Measurements from ENCODE around the gene ZCCHC10. TPM values are rescaled to one million over a fixed set of nuclear protein-coding genes. Genes with fewer than 3 reads are reported as not detected.
A peak's percentile ranks its signal among the peaks of the same experiment; 100 is the strongest.
"Not testable (repeated sequence)": the region's sequence is repeated elsewhere in the genome, so short reads cannot be mapped to it uniquely, and the experiment has no call there.

Gene ZCCHC10
- total RNA-seq, 1 experiment from 2014 or later: 24.0 TPM

GRCh38 chr5:132972436-132972828, 53.9 kb downstream of the ZCCHC10 start:
- not testable (repeated sequence) for H3K27me3 ChIP-seq (ENCODE audit: control insufficient read depth, insufficient read depth, low read length); H3K36me3 ChIP-seq (replicated peaks; ENCODE audit: control insufficient read depth, insufficient read depth, low read length); DNase-seq; H3K4me3 ChIP-seq (ENCODE audit: insufficient read depth, low read depth, low read length)

- H3K36me3 ChIP-seq (replicated peaks; ENCODE audit: control insufficient read depth, insufficient read depth, low read length): no peaks in the 10 kb centered on the region
- no peak overlapping the region for H3K4me3 ChIP-seq (ENCODE audit: insufficient read depth, low read depth, low read length)
- no peak for DNase-seq
- no peaks in the 10 kb centered on the region for H3K27me3 ChIP-seq (ENCODE audit: control insufficient read depth, insufficient read depth, low read length)
Measured at GRCh38 chr5:132971483-132972435, 54.6 kb downstream of the ZCCHC10 start.

- Histone ChIP-seq H3K4me3 (ENCODE audit: insufficient read depth, low read depth, low read length) (no peak overlapping the region), H3K27me3 (ENCODE audit: control insufficient read depth, insufficient read depth, low read length) (no peaks in the 10 kb centered on the region), H3K36me3 (replicated peaks; ENCODE audit: control insufficient read depth, insufficient read depth, low read length) (no peaks in the 10 kb centered on the region)
- no peak for DNase-seq
Measured at GRCh38 chr5:132965120-132965519, 61.2 kb downstream of the ZCCHC10 start.

- Histone ChIP-seq H3K27me3 (ENCODE audit: control insufficient read depth, insufficient read depth, low read length) (no peaks in the 10 kb centered on the region), H3K36me3 (replicated peaks; ENCODE audit: control insufficient read depth, insufficient read depth, low read length) (no peaks in the 10 kb centered on the region), H3K4me3 (ENCODE audit: insufficient read depth, low read depth, low read length) (peak within 1 kb of the TSS; percentile 81)
- peak; percentile 98 for DNase-seq
Measured at GRCh38 chr5:132963171-132964104, 62.9 kb downstream of the ZCCHC10 start, which contains the start of gene AFF4. TSS of gene AFF4 (minus strand) at chr5:132963634. CDS start at chr5:132937189, 26,445 bp downstream.

- peak; percentile 45 for DNase-seq
- peak overlapping the region; percentile 81 for H3K4me3 ChIP-seq (ENCODE audit: insufficient read depth, low read depth, low read length)
- no peaks in the 10 kb centered on the region for H3K36me3 ChIP-seq (replicated peaks; ENCODE audit: control insufficient read depth, insufficient read depth, low read length)
- H3K27me3 ChIP-seq (ENCODE audit: control insufficient read depth, insufficient read depth, low read length): no peaks in the 10 kb centered on the region
Measured at GRCh38 chr5:132962429-132963021, 63.8 kb downstream of the ZCCHC10 start.

- peak overlapping the region; percentile 81 for H3K4me3 ChIP-seq (ENCODE audit: insufficient read depth, low read depth, low read length)
- no peaks in the 10 kb centered on the region for H3K27me3 ChIP-seq (ENCODE audit: control insufficient read depth, insufficient read depth, low read length)
- no peak for DNase-seq
- H3K36me3 ChIP-seq (replicated peaks; ENCODE audit: control insufficient read depth, insufficient read depth, low read length): no peaks in the 10 kb centered on the region
Measured at GRCh38 chr5:132961887-132962286, 64.5 kb downstream of the ZCCHC10 start.

- not testable (repeated sequence) for H3K4me3 ChIP-seq (ENCODE audit: insufficient read depth, low read depth, low read length); H3K36me3 ChIP-seq (replicated peaks; ENCODE audit: control insufficient read depth, insufficient read depth, low read length); DNase-seq; H3K27me3 ChIP-seq (ENCODE audit: control insufficient read depth, insufficient read depth, low read length)
Measured at GRCh38 chr5:132961123-132961815, 65.1 kb downstream of the ZCCHC10 start.

GRCh38 chr5:132956166-132956799, 70.1 kb downstream of the ZCCHC10 start:
- not testable (repeated sequence) for DNase-seq

GRCh38 chr5:132953710-132954109, 72.6 kb downstream of the ZCCHC10 start:
- H3K4me3 ChIP-seq (ENCODE audit: insufficient read depth, low read depth, low read length): no peak overlapping the region
- peaks cover 3% of the 10 kb centered on the region for H3K36me3 ChIP-seq (replicated peaks; ENCODE audit: control insufficient read depth, insufficient read depth, low read length)
- H3K27me3 ChIP-seq (ENCODE audit: control insufficient read depth, insufficient read depth, low read length): no peaks in the 10 kb centered on the region
- no peak for DNase-seq

More at GRCh38 chr5:132956166-132956799, 70.1 kb downstream of the ZCCHC10 start:
- not testable (repeated sequence) for H3K4me3 ChIP-seq (ENCODE audit: insufficient read depth, low read depth, low read length); H3K27me3 ChIP-seq (ENCODE audit: control insufficient read depth, insufficient read depth, low read length); H3K36me3 ChIP-seq (replicated peaks; ENCODE audit: control insufficient read depth, insufficient read depth, low read length)

GRCh38 chr5:132952829-132953228, 73.5 kb downstream of the ZCCHC10 start:
- Histone ChIP-seq H3K4me3 (ENCODE audit: insufficient read depth, low read depth, low read length) (no peak overlapping the region), H3K36me3 (replicated peaks; ENCODE audit: control insufficient read depth, insufficient read depth, low read length) (peaks cover 3% of the 10 kb centered on the region), H3K27me3 (ENCODE audit: control insufficient read depth, insufficient read depth, low read length) (no peaks in the 10 kb centered on the region)
- no peak for DNase-seq

GRCh38 chr5:132951897-132952296, 74.5 kb downstream of the ZCCHC10 start:
- peaks cover 3% of the 10 kb centered on the region for H3K36me3 ChIP-seq (replicated peaks; ENCODE audit: control insufficient read depth, insufficient read depth, low read length)
- DNase-seq: no peak
- no peak overlapping the region for H3K4me3 ChIP-seq (ENCODE audit: insufficient read depth, low read depth, low read length)
- no peaks in the 10 kb centered on the region for H3K27me3 ChIP-seq (ENCODE audit: control insufficient read depth, insufficient read depth, low read length)

GRCh38 chr5:132949136-132949535, 77.2 kb downstream of the ZCCHC10 start:
- DNase-seq: no peak
- H3K4me3 ChIP-seq (ENCODE audit: insufficient read depth, low read depth, low read length): no peak overlapping the region
- H3K36me3 ChIP-seq (replicated peaks; ENCODE audit: control insufficient read depth, insufficient read depth, low read length): no peaks in the 10 kb centered on the region; the same call in 1 of the 2 replicates
- H3K27me3 ChIP-seq (ENCODE audit: control insufficient read depth, insufficient read depth, low read length): no peaks in the 10 kb centered on the region

- Histone ChIP-seq H3K36me3 (replicated peaks; ENCODE audit: control insufficient read depth, insufficient read depth, low read length) (no peaks in the 10 kb centered on the region; the same call in 1 of the 2 replicates), H3K4me3 (ENCODE audit: insufficient read depth, low read depth, low read length) (no peak overlapping the region), H3K27me3 (ENCODE audit: control insufficient read depth, insufficient read depth, low read length) (no peaks in the 10 kb centered on the region)
- DNase-seq: no peak
Measured at GRCh38 chr5:132947671-132948070, 78.7 kb downstream of the ZCCHC10 start.

All from H7 (cell line).